ENCODE results near the gene SLC10A7.

SLC10A7 gene

GRCh38 chr4:146481246-146481645 is 40.5 kb downstream of the SLC10A7 start:
- no peak for TF ChIP-seq CREB5 (CRISPR knock-in tag; IDR thresholded peaks at IDR 0.05; ENCODE audit: low read depth)
- no peak for TF ChIP-seq ZNF565 (CRISPR knock-in tag; conservative IDR thresholded peaks at IDR 0.05; ENCODE audit: low read depth)
- TF ChIP-seq RARB (CRISPR knock-in tag; IDR thresholded peaks at IDR 0.05), result no peak
- TF ChIP-seq ZFP3 (CRISPR knock-in tag; IDR thresholded peaks at IDR 0.05), result no peak
- no peak for TF ChIP-seq TCF4 (CRISPR knock-in tag; IDR thresholded peaks at IDR 0.05; ENCODE audit: borderline replicate concordance)
- TF ChIP-seq ISL1 (CRISPR knock-in tag; IDR thresholded peaks at IDR 0.05), result no peak
- TF ChIP-seq PPARA (CRISPR knock-in tag; IDR thresholded peaks at IDR 0.05; ENCODE audit: borderline replicate concordance), result no peak
- TF ChIP-seq ZNF70 (CRISPR knock-in tag; IDR thresholded peaks at IDR 0.05), result no peak
- no peak for TF ChIP-seq CSRNP3 (CRISPR knock-in tag; IDR thresholded peaks at IDR 0.05)
- TF ChIP-seq TSHZ2 (CRISPR knock-in tag; IDR thresholded peaks at IDR 0.05), result no peak
- no peak for TF ChIP-seq POU6F1 (CRISPR knock-in tag; IDR thresholded peaks at IDR 0.05; ENCODE audit: borderline replicate concordance, low read depth)
- no peak for ATAC-seq

- ATAC-seq, result no peak
Observed at GRCh38 chr4:146478009-146478408, 43.7 kb downstream of the SLC10A7 start.

More at GRCh38 chr4:146478009-146478408, 43.7 kb downstream of the SLC10A7 start:
- TF ChIP-seq TSHZ2 (CRISPR knock-in tag; IDR thresholded peaks at IDR 0.05), result no peak
- TF ChIP-seq ZNF8 (CRISPR knock-in tag; IDR thresholded peaks at IDR 0.05), result no peak
- TF ChIP-seq RARB (CRISPR knock-in tag; IDR thresholded peaks at IDR 0.05), result no peak
- no peak for TF ChIP-seq BACH2 (CRISPR knock-in tag; IDR thresholded peaks at IDR 0.05; ENCODE audit: borderline replicate concordance)
- TF ChIP-seq ZFP3 (CRISPR knock-in tag; IDR thresholded peaks at IDR 0.05), result no peak
- no peak for TF ChIP-seq TOX (CRISPR knock-in tag; IDR thresholded peaks at IDR 0.05; ENCODE audit: borderline replicate concordance)
- TF ChIP-seq POU6F1 (CRISPR knock-in tag; IDR thresholded peaks at IDR 0.05; ENCODE audit: borderline replicate concordance, low read depth), result no peak
- TF ChIP-seq OSR1 (CRISPR knock-in tag; IDR thresholded peaks at IDR 0.05), result no peak
- no peak for TF ChIP-seq ZC3H10 (CRISPR knock-in tag; IDR thresholded peaks at IDR 0.05)
- no peak for TF ChIP-seq ISL1 (CRISPR knock-in tag; IDR thresholded peaks at IDR 0.05)
- TF ChIP-seq SNAI2 (CRISPR knock-in tag; IDR thresholded peaks at IDR 0.05), result no peak
- TF ChIP-seq ZNF70 (CRISPR knock-in tag; IDR thresholded peaks at IDR 0.05), result no peak
- no peak for TF ChIP-seq ESRRG (CRISPR knock-in tag; IDR thresholded peaks at IDR 0.05)
